ENCODE results near the gene FLCN. TPM values are rescaled to one million over a fixed set of nuclear protein-coding genes. Genes with fewer than 3 reads are reported as not detected.

FLCN gene
- total and polyA plus RNA-seq, 2 donors (not counting 1 experiment from before 2014, with no cell fraction given): 16.4 to 68.5 TPM

GRCh38 chr17:17235212-17236174, 1.5 kb downstream of the FLCN start:
- H3K9me3 ChIP-seq (ENCODE audit: control insufficient read depth, insufficient read depth, low read depth, low read length): no peaks in the 10 kb centered on the region
- peak overlapping the region; percentile 85 to 98 (median 89) for H3K4me3 ChIP-seq (replicated peaks in 1 of 4; ENCODE audit: control extremely low read depth in 1 of 4, insufficient read depth in 1 of 4, low read depth in 3 of 4, low read length in 4 of 4)
- peaks cover 5% of the 10 kb centered on the region for H4K20me1 ChIP-seq (ENCODE audit: control insufficient read depth, extremely low read depth, insufficient read depth, low read length)
- TF ChIP-seq EZH2 (IDR thresholded peaks at IDR 0.05; ENCODE audit: low read length, missing control alignments) (no peak), CTCF (conservative IDR thresholded peaks at IDR 0.05 in 1 of 2, IDR thresholded peaks at IDR 0.05 in 1 of 2; ENCODE audit: low read depth in 1 of 2, low read length in 2 of 2) (no peak)
- peak overlapping the region; percentile 99 for H3K4me2 ChIP-seq (ENCODE audit: extremely low read depth, insufficient read depth, low read length)
- H3K9ac ChIP-seq (ENCODE audit: insufficient read depth, low read length): peak overlapping the region; percentile 99
- peaks cover 8% of the 10 kb centered on the region for H3K36me3 ChIP-seq (ENCODE audit: control insufficient read depth, insufficient read depth, low read length)
- peaks cover 2% of the 10 kb centered on the region for H3K4me1 ChIP-seq (ENCODE audit: control insufficient read depth, extremely low read depth, insufficient read depth, low read length)
- peak overlapping the region; percentile 100 for H3K27ac ChIP-seq (ENCODE audit: insufficient read depth, low read length)
- DNase-seq (ENCODE audit: low read depth in 2 of 2): peak; percentile 18 to 73
- H3K79me2 ChIP-seq (ENCODE audit: control insufficient read depth, insufficient read depth, low read length): peaks cover 54% of the 10 kb centered on the region
- H2AFZ ChIP-seq (ENCODE audit: low read length): no peak overlapping the region
- no peaks in the 10 kb centered on the region for H3K27me3 ChIP-seq (ENCODE audit: control insufficient read depth, insufficient read depth, low read length)

DNA sequence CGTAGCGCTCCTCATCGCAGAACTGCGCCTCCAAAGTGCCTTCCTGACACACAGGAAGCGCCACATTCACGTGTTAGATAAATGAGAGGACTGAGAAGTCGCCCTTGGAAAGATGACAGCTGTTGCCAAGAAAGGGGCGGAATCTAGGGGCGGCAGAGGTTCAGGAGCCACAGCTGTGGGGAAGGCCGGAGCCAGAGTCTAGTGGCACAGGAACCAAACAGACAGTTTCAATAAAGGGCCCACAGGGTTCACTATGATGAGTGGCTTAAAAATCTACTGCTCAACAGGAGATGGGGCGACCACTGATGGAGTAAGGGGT, 4.7 kb downstream of the FLCN start:
- Histone ChIP-seq H4K20me1 (ENCODE audit: control insufficient read depth, extremely low read depth, insufficient read depth, low read length) (peaks cover 5% of the 10 kb centered on the region), H3K79me2 (ENCODE audit: control insufficient read depth, insufficient read depth, low read length) (peaks cover 59% of the 10 kb centered on the region)
- no peak for DNase-seq (ENCODE audit: low read depth in 2 of 2)

More for the DNA sequence above, 4.7 kb downstream of the FLCN start:
- no peak for TF ChIP-seq CTCF (conservative IDR thresholded peaks at IDR 0.05 in 1 of 2, IDR thresholded peaks at IDR 0.05 in 1 of 2; ENCODE audit: low read depth in 1 of 2, low read length in 2 of 2)
- TF ChIP-seq EZH2 (IDR thresholded peaks at IDR 0.05; ENCODE audit: low read length, missing control alignments): no peak
- Histone ChIP-seq H3K4me1 (ENCODE audit: control insufficient read depth, extremely low read depth, insufficient read depth, low read length) (peaks cover 2% of the 10 kb centered on the region), H3K27ac (ENCODE audit: insufficient read depth, low read length) (no peak overlapping the region), H3K36me3 (ENCODE audit: control insufficient read depth, insufficient read depth, low read length) (peaks cover 24% of the 10 kb centered on the region), H3K4me2 (ENCODE audit: extremely low read depth, insufficient read depth, low read length) (no peak overlapping the region), H2AFZ (ENCODE audit: low read length) (no peak overlapping the region), H3K9ac (ENCODE audit: insufficient read depth, low read length) (no peak overlapping the region), H3K4me3 (replicated peaks in 1 of 4; ENCODE audit: control extremely low read depth in 1 of 4, insufficient read depth in 1 of 4, low read depth in 3 of 4, low read length in 4 of 4) (no peak overlapping the region), H3K27me3 (ENCODE audit: control insufficient read depth, insufficient read depth, low read length) (no peaks in the 10 kb centered on the region), H3K9me3 (ENCODE audit: control insufficient read depth, insufficient read depth, low read depth, low read length) (no peaks in the 10 kb centered on the region)
